Esophagus muscularis mucosa (tissue), 4 donors: ENCODE measurements around the gene GCK.

Experiments
- EP300 ChIP-seq: sonication (generic); formaldehyde crosslinking; IDR thresholded peaks from one replicate; pipeline ENCODE4 v1.6.1; 2017; ENCODE audit warnings: antibody characterized with exemption
- POLR2A ChIP-seq: fragments of 450-650 bp; IDR thresholded peaks from one replicate; pipeline ENCODE4 v1.6.1; 2017; ENCODE audit warnings: antibody characterized with exemption, moderate library complexity, mild to moderate bottlenecking, low read depth
- POLR2AphosphoS5 ChIP-seq, 2 donors: sonication (generic); formaldehyde crosslinking; IDR thresholded peaks; one replicate each; pipeline ENCODE4 v1.6.1; 2017; ENCODE audit warnings: antibody characterized with exemption in 2 of 2
- TF ChIP-seq, protein P1 (sequence below), 3 experiments: fragments of 200-600 bp in 2 of 3; fragments of 450-650 bp in 1 of 3; sonication (generic) in 2 of 3; IDR thresholded peaks; one replicate each; pipeline ENCODE4 v1.5.1; 2017 to 2019; ENCODE audit warnings: antibody characterized with exemption in 3 of 3, mild to moderate bottlenecking in 2 of 3, moderate library complexity in 1 of 3

DNA sequence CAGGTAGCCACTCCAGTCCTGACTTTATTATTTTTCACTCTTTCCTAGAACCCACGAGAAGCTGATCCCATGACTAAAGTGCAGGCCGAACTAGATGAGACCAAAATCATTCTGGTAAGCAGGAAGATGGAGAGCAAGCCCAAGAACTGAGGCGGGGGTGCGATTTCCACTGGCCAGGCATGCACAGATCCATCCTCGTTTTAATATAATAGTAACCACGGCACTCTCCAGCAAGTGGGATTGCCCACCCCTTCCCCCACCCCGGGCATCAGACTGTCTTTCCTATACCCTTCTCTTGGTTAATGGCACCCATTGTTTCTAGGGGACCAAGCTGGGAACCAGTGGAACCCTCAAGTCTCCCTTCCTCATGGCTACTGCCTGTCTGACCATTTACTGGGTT is 18.8 kb upstream of the GCK start:
- no peak for TF ChIP-seq POLR2A
- TF ChIP-seq, protein P1, sequence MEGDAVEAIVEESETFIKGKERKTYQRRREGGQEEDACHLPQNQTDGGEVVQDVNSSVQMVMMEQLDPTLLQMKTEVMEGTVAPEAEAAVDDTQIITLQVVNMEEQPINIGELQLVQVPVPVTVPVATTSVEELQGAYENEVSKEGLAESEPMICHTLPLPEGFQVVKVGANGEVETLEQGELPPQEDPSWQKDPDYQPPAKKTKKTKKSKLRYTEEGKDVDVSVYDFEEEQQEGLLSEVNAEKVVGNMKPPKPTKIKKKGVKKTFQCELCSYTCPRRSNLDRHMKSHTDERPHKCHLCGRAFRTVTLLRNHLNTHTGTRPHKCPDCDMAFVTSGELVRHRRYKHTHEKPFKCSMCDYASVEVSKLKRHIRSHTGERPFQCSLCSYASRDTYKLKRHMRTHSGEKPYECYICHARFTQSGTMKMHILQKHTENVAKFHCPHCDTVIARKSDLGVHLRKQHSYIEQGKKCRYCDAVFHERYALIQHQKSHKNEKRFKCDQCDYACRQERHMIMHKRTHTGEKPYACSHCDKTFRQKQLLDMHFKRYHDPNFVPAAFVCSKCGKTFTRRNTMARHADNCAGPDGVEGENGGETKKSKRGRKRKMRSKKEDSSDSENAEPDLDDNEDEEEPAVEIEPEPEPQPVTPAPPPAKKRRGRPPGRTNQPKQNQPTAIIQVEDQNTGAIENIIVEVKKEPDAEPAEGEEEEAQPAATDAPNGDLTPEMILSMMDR (IDR thresholded peaks at IDR 0.05) = no peak
- TF ChIP-seq POLR2AphosphoS5 (IDR thresholded peaks at IDR 0.05) = no peak
- TF ChIP-seq EP300 = no peak
